Activated CD8-positive, alpha-beta memory T cell treated with anti-CD3 and anti-CD28 coated beads, Interleukin-2, amount 50 U/mL, for 1 hour (primary cell): ENCODE results near the gene SPOCK1.

Experiments
- DNase-seq: peaks from one replicate; pipeline ENCODE4 v3.0.0-alpha.2; 2020; ENCODE audit errors: extremely low read depth

The SPOCK1 gene

GRCh38 chr5:137155261-137156000 lies 343.7 kb downstream of the SPOCK1 start:
- DNase-seq: no peak

- DNase-seq: no peak
These were observed 346.5 kb downstream of the SPOCK1 start for GRCh38 chr5:137152616-137153015.

GRCh38 chr5:137148655-137149054 lies 350.5 kb downstream of the SPOCK1 start:
- no peak for DNase-seq

GRCh38 chr5:137148159-137148558 lies 351.0 kb downstream of the SPOCK1 start:
- no peak for DNase-seq

GRCh38 chr5:137147346-137147745 lies 351.8 kb downstream of the SPOCK1 start:
- no peak for DNase-seq

GRCh38 chr5:137146402-137146890 lies 352.7 kb downstream of the SPOCK1 start:
- DNase-seq: no peak

- no peak for DNase-seq
These were observed 353.4 kb downstream of the SPOCK1 start for GRCh38 chr5:137145721-137146120.

GRCh38 chr5:137144656-137145055 lies 354.5 kb downstream of the SPOCK1 start:
- no peak for DNase-seq

GRCh38 chr5:137142764-137143605 lies 356.1 kb downstream of the SPOCK1 start:
- no peak for DNase-seq

- DNase-seq: no peak
These were observed 356.8 kb downstream of the SPOCK1 start for GRCh38 chr5:137142346-137142745.

GRCh38 chr5:137141779-137142178 lies 357.3 kb downstream of the SPOCK1 start:
- DNase-seq: no peak

GRCh38 chr5:137136991-137137632 lies 362.0 kb downstream of the SPOCK1 start:
- DNase-seq: no peak

GRCh38 chr5:137134920-137135532 lies 364.1 kb downstream of the SPOCK1 start:
- DNase-seq: no peak

- no peak for DNase-seq
These were observed 369.0 kb downstream of the SPOCK1 start for GRCh38 chr5:137129886-137130680.

GRCh38 chr5:137128012-137128411 lies 371.1 kb downstream of the SPOCK1 start:
- no peak for DNase-seq

GRCh38 chr5:137126829-137127228 lies 372.3 kb downstream of the SPOCK1 start:
- DNase-seq: no peak

GRCh38 chr5:137122558-137122957 lies 376.6 kb downstream of the SPOCK1 start:
- DNase-seq: no peak

- DNase-seq: no peak
These were observed 377.1 kb downstream of the SPOCK1 start for GRCh38 chr5:137122075-137122474.

GRCh38 chr5:137119321-137119720 lies 379.8 kb downstream of the SPOCK1 start:
- DNase-seq: no peak

- DNase-seq: no peak
These were observed 380.5 kb downstream of the SPOCK1 start for GRCh38 chr5:137118629-137119028.

- no peak for DNase-seq
These were observed 384.0 kb downstream of the SPOCK1 start for GRCh38 chr5:137115152-137115551.
